Stimulated activated CD4-positive, alpha-beta T cell treated with anti-CD3 and anti-CD28 coated beads, Interleukin-1b, Interleukin-23, amount 100 ng/mL, for 48 hours (primary cell): ENCODE measurements around the gene SPATA31D3.
"Not testable (repeated sequence)": the region's sequence is repeated elsewhere in the genome, so short reads cannot be mapped to it uniquely, and the experiment has no call there.

Experiments
- DNase-seq: peaks from one replicate; pipeline ENCODE4 v3.0.0-alpha.2; 2020

Gene SPATA31D3

GRCh38 chr9:81943393-81943792 is at the start of gene SPATA31D3:
Gene SPATA31D3, plus strand, starts transcription at chr9:81943500. Its CDS starts 86 bp downstream, at chr9:81943586.
- not testable (repeated sequence) for DNase-seq

- no peak for DNase-seq
Observed at GRCh38 chr9:81893929-81894328, 49.4 kb upstream of the SPATA31D3 start.

DNA sequence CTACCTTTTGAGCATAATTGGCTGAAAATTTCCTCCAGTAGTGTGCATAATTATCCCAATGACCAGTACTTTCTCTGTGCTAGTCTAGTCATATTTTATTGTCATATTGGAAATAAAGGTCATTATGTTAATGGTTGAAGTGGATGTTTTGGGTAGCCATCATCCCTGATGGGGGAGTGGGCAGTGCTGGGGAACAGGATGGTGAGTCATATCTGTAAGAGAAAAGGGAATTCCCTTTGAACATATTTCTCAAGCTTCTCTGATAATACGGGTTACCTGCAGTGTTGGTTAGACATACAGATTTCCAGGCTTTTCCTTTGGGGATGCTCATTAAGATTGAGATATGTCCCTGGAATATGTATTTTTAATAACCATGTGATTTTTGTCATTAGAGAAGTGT is 48.4 kb upstream of the SPATA31D3 start:
- no peak for DNase-seq

- no peak for DNase-seq
Observed at GRCh38 chr9:81896070-81896469, 47.2 kb upstream of the SPATA31D3 start.

- no peak for DNase-seq
Observed at GRCh38 chr9:81898851-81899250, 44.4 kb upstream of the SPATA31D3 start.

DNA sequence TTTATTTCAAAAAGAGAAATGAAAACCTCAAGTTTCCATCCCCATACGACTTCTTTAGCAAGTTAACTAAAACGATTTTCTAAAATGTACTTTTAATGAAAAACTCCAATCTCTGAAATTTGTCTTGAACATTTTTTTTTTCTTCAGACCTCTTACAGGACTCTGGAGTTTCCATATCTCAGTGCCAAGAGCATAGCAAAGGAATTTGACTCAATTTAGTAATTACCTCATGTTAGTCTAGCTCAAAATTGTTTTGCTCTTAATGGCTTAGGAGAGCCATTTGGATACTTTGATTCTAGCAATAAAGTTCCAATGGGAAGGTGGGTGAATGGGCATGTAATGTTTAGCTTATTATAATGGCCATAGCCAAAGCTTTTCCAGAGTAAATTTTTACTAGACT is 41.1 kb upstream of the SPATA31D3 start:
- DNase-seq: no peak

DNA sequence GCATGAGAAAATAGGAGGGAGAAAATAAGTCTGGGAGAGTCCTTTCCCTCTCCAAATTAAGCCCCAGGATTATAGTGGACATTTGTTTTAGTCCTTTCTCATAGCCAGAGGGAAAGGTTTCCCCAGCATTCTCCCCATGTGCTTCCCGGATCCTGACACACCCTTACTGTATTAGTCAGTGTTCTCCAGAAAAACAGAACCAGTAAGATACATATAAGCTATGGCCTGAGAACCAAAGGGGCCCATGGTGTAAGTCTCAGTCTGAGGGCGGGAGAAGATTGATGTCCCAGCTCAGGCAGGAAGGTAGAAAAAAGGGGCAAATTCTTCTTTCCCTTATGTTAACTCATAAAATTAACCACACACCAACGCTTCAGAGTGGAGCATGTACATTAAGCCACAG is 40.7 kb upstream of the SPATA31D3 start:
- DNase-seq: no peak

DNA sequence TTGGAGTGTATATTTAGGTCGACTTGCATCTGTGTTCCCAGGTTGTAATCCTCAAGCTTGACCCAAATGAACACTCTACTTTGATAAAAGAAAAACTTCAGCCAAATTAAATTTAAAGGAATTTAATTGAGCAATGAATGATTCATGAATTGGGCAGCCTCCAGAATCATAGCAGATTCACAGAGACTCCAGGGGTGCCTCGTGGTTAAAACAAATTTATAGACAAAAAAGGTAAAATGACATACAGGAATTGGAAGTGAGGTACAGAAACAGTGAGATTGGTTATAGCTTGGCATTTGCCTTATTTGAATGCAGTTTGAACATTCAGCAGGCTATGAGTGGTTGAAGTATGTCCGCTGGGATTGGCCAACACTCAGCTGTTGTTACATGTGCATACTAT is 36.6 kb upstream of the SPATA31D3 start:
- no peak for DNase-seq

GRCh38 chr9:81912135-81912534 is 31.2 kb upstream of the SPATA31D3 start:
- DNase-seq: no peak

DNA sequence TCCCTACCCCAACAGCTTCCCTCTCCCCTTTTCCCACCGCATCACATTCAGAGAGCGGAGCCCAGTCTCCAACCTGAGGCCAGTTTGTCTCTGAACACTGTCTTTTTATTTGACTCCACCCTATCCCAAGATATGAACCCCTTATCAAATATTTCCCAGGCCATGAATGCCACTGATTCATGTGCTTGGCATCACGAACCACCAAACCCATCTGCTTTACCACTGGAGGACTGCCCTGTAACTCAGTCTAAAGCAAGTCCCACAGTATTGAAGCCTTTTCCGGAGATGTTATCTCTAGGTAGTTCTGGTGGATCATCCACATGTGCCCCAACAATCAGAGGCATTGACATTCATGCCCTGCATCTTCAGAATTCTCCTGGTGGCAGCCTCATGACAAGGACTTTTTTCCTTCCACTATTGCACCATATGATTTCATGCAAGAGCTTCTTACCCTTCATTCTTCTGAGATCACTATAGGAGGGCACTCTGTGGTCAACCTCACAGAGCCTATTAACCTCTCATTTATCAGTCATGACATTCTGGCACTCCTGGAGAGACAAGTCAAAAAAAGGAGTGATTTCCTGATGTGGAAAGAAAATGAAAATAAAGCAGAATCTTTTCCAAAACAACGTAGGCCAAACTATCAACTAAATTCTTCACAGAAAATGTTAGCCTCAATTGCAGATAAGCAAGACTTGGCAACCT is 27.3 kb upstream of the SPATA31D3 start:
- no peak for DNase-seq

GRCh38 chr9:81918507-81918906 is 24.8 kb upstream of the SPATA31D3 start:
- not testable (repeated sequence) for DNase-seq

DNA sequence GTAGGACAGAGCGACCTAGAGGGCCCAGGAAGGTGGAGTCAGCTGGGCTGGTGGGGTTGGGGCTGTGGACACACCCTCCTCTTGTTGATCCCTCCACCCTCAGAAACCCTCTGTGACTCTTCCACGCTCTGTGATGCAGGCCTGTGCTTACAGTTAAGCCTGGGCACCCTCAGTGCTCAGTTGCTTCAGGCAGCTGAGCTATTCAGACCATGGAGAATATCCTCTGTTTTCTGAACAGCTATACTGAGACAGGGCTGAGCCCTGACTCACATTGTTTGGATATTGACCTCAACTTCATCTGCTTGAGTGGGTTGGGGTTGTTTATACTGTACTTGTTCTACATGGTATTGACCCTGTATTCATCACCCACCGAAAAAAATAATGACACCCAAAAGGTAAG is 15.0 kb upstream of the SPATA31D3 start, which contains the start of gene SPATA31D4:
Gene SPATA31D4, plus strand, starts transcription at position 124 of the 400 bp plus-strand sequence. Its CDS starts 86 bp downstream, at position 210.
- not testable (repeated sequence) for DNase-seq

DNA sequence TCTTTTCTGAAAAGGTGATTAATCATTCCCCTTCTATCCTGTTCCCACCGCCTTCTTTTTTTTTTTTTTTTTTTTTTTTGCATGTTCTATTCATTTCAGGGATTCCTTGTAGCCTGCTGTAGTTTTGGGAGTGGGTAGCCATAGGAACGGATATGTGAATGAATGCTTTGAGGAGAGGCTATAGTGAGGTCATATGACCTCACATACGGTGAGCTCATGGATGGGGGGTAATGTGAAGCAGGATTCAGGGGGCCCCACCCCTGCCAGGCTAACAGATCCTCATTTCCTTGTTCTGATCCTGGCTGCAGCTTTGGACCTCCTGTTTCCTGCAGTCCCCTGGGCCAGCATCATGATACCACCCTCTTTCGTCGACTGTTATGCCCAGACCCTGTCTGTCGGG is 13.2 kb upstream of the SPATA31D3 start:
- not testable (repeated sequence) for DNase-seq

GRCh38 chr9:81933547-81933946 is 9.8 kb upstream of the SPATA31D3 start:
- DNase-seq: not testable (repeated sequence)

- not testable (repeated sequence) for DNase-seq
Observed at GRCh38 chr9:81948650-81949049, 5.3 kb downstream of the SPATA31D3 start.

GRCh38 chr9:81953096-81953495 is 9.8 kb downstream of the SPATA31D3 start:
- no peak for DNase-seq

GRCh38 chr9:81955625-81956024 is 12.3 kb downstream of the SPATA31D3 start:
- DNase-seq: no peak

DNA sequence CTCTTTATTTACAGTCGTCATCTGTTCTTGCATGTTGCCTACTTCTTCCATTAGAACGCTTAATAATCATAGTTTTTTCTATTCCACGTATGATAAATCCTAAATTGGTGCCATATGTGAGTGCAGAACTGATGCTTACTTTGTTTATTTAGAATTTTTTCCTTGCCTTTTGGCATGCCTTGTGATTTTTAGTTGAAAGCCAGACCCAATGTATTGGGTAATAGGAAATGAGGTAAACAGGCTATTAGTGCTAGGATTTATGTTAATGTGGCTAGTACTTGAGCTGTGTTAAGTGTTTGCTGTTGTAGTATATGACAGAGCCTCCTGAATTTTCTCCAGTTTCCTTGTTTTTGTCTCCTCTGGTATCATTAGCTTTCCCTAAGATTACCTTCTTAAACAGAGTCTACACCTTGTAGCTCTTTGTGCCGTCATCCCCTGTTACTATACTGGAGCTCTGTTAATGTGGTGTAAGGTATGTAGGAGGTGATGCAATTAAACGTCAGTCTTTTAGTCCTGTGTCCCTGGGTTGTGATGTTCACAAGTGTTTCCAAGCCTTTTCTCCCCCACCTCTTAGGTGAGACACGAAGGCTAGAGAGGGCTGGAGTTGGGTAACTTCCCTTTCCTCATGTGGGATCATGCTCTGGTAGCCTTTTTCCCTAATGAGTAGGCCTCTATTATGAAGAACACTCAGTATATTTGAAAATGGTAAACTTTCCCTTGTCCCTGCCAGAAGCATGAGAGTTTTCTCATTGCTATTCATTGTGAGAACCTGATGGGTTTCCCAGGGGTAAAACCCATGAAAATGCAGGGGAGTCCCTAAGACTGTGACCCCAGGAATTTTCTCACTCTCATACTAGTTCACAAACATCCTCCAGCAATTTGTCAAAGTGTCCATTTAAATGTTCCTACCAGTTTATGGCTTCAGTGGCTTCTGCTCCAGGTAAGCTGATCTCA is 21.2 kb downstream of the SPATA31D3 start:
- no peak for DNase-seq

DNA sequence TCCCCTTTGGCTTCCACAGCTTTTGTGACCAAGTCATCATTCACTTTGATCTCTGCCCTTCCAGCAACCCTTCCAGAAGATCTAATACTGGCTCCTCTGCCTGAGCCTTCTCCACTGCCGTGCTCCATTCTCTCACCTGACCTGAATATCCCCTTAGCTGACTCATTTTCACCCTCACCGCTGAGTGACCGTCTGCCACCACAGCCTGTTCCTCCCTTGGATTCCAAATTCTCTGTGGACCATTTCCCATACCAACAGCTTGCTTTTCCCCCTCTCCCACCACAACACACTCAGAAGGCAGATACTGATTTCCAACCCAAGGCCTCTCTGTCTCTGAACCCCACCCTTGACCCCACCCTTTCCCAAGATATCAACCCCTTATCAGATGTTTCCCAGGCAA is 24.7 kb downstream of the SPATA31D3 start:
- no peak for DNase-seq

GRCh38 chr9:81969971-81970370 is 26.7 kb downstream of the SPATA31D3 start:
- DNase-seq: no peak

- DNase-seq: no peak
Observed at GRCh38 chr9:81971727-81972126, 28.4 kb downstream of the SPATA31D3 start.

GRCh38 chr9:81974764-81975163 is 31.5 kb downstream of the SPATA31D3 start:
- DNase-seq: no peak

GRCh38 chr9:81976351-81976750 is 33.1 kb downstream of the SPATA31D3 start:
- no peak for DNase-seq

- no peak for DNase-seq
Observed at GRCh38 chr9:81979196-81979595, 35.9 kb downstream of the SPATA31D3 start.
